Mesenchymal stem cell (in vitro differentiated cells and primary cell): Measurements from ENCODE around the gene CNGA2.

Experiments used
- DNase-seq: peaks from one replicate; pipeline ENCODE4 v3.0.0-alpha.2; 2013
- H2AFZ ChIP-seq: one replicate; pipeline ENCODE4 v1.6.1; 2013; ENCODE audit warnings: low read depth, mild to moderate bottlenecking, control low read depth, inconsistent platforms, low read length, moderate library complexity
- H2AK5ac ChIP-seq: 2 replicates; pipeline ENCODE4 v1.6.1; 2013; ENCODE audit warnings: low read length, moderate library complexity, mild to moderate bottlenecking, inconsistent platforms; ENCODE audit not compliant: severe bottlenecking
- H2BK120ac ChIP-seq: one replicate; pipeline ENCODE4 v1.6.1; 2013; ENCODE audit warnings: low read depth, mild to moderate bottlenecking, inconsistent platforms, low read length, moderate library complexity
- H2BK12ac ChIP-seq, 2 experiments: one replicate each; pipeline ENCODE4 v1.6.1; 2013; ENCODE audit warnings: inconsistent platforms in 2 of 2, low read length in 2 of 2, mild to moderate bottlenecking in 2 of 2, moderate library complexity in 2 of 2, control low read depth in 1 of 2
- H2BK15ac ChIP-seq: one replicate; pipeline ENCODE4 v1.6.1; 2013; ENCODE audit warnings: mild to moderate bottlenecking, low read depth, inconsistent platforms; ENCODE audit not compliant: poor library complexity, severe bottlenecking
- H2BK5ac ChIP-seq: 2 replicates; pipeline ENCODE4 v1.6.1; 2013; ENCODE audit warnings: low read depth, mild to moderate bottlenecking, low read length, control low read depth, inconsistent platforms; ENCODE audit not compliant: poor library complexity, severe bottlenecking
- H3K14ac ChIP-seq, 2 experiments: one replicate each; pipeline ENCODE4 v1.6.1; 2013; ENCODE audit warnings: inconsistent platforms in 2 of 2, low read length in 2 of 2, control low read depth in 1 of 2, mild to moderate bottlenecking in 1 of 2, moderate library complexity in 1 of 2
- H3K18ac ChIP-seq, 2 experiments: one replicate each; pipeline ENCODE4 v1.6.1; 2013; ENCODE audit warnings: inconsistent platforms in 2 of 2, low read length in 2 of 2, control low read depth in 1 of 2, low read depth in 1 of 2, mild to moderate bottlenecking in 1 of 2
- H3K23ac ChIP-seq, 2 experiments: one replicate each; pipeline ENCODE4 v1.6.1; 2013; ENCODE audit warnings: inconsistent platforms in 2 of 2, low read length in 2 of 2, mild to moderate bottlenecking in 2 of 2, moderate library complexity in 2 of 2, control low read depth in 1 of 2
- H3K27ac ChIP-seq: 2 replicates; pipeline ENCODE4 v1.5.1; 2013; ENCODE audit warnings: mild to moderate bottlenecking, moderate library complexity, low read length, control low read depth, inconsistent platforms; ENCODE audit not compliant: poor library complexity, severe bottlenecking
- H3K27me3 ChIP-seq, 2 experiments: 2 replicates each; pipeline versions ENCODE4 v1.6.1 to v1.7.0; 2013; ENCODE audit warnings: low read length in 2 of 2, mild to moderate bottlenecking in 2 of 2, moderate library complexity in 2 of 2, control low read depth in 1 of 2, inconsistent platforms in 1 of 2; ENCODE audit not compliant: control insufficient read depth in 1 of 2, insufficient read depth in 1 of 2
- H3K36me3 ChIP-seq, 2 experiments: 2 replicates each; pipeline versions ENCODE4 v1.6.1 to v1.7.0; 2013; ENCODE audit warnings: low read length in 2 of 2, control low read depth in 1 of 2, inconsistent platforms in 1 of 2, low read depth in 1 of 2, mild to moderate bottlenecking in 1 of 2; ENCODE audit not compliant: insufficient read depth in 2 of 2, control insufficient read depth in 1 of 2
- H3K4ac ChIP-seq, 2 experiments: one replicate each; pipeline ENCODE4 v1.6.1; 2013; ENCODE audit warnings: inconsistent platforms in 2 of 2, low read length in 2 of 2, mild to moderate bottlenecking in 2 of 2, moderate library complexity in 2 of 2, control low read depth in 1 of 2, low read depth in 1 of 2
- H3K4me1 ChIP-seq: 2 replicates; pipeline ENCODE4 v1.6.1; 2013; ENCODE audit warnings: low read depth, low read length, control low read depth; ENCODE audit not compliant: control insufficient read depth, insufficient read depth
- H3K4me2 ChIP-seq: 2 replicates; pipeline ENCODE4 v1.6.1; 2013; ENCODE audit warnings: low read length, mild to moderate bottlenecking, inconsistent platforms; ENCODE audit not compliant: poor library complexity, severe bottlenecking
- H3K4me3 ChIP-seq, 2 experiments: 2 replicates each; pipeline versions ENCODE4 v1.5.1 to v1.7.0; 2013; ENCODE audit warnings: low read length in 2 of 2, mild to moderate bottlenecking in 2 of 2, control low read depth in 1 of 2, low read depth in 1 of 2; ENCODE audit not compliant: insufficient read depth in 1 of 2
- H3K79me1 ChIP-seq: replicated peaks from 2 replicates; pipeline ENCODE4 v1.6.1; 2013; ENCODE audit warnings: mild to moderate bottlenecking, control low read depth, low read length, inconsistent platforms; ENCODE audit not compliant: poor library complexity, severe bottlenecking
- H3K9ac ChIP-seq: 2 replicates; pipeline ENCODE4 v1.7.0; 2013; ENCODE audit warnings: mild to moderate bottlenecking, low read length, moderate library complexity
- H3K9me3 ChIP-seq: 2 replicates; pipeline ENCODE4 v1.7.0; 2013; ENCODE audit warnings: mild to moderate bottlenecking, low read length; ENCODE audit not compliant: control insufficient read depth
- H4K8ac ChIP-seq: one replicate; pipeline ENCODE4 v1.6.1; 2013; ENCODE audit warnings: inconsistent platforms, mild to moderate bottlenecking, low read length, moderate library complexity
- H4K91ac ChIP-seq: one replicate; pipeline ENCODE4 v1.6.1; 2013; ENCODE audit warnings: mild to moderate bottlenecking, low read length, inconsistent platforms
- WGBS: methylation state at CpG from one replicate; pipeline ENCODE4 v1.1.7; 2013; ENCODE audit warnings: mixed read lengths; 5-methylcytosine and 5-hydroxymethylcytosine counted together

Gene CNGA2

GRCh38 chrX:151738751-151739150 is 4.2 kb downstream of the CNGA2 start:
- Histone ChIP-seq H3K9ac (no peak overlapping the region), H2AFZ (no peak overlapping the region), H2AK5ac (no peak overlapping the region), H3K18ac (no peak overlapping the region), H4K8ac (no peak overlapping the region), H3K27ac (no peak overlapping the region), H2BK12ac (no peak overlapping the region), H3K36me3 (no peaks in the 10 kb centered on the region), H2BK120ac (no peak overlapping the region), H3K23ac (no peak overlapping the region), H3K4me3 (no peak overlapping the region), H3K14ac (no peak overlapping the region), H3K4ac (no peak overlapping the region), H2BK5ac (no peak overlapping the region), H3K79me1 (no peaks in the 10 kb centered on the region), H4K91ac (no peak overlapping the region), H3K4me1 (no peaks in the 10 kb centered on the region), H3K9me3 (peaks cover 19% of the 10 kb centered on the region), H3K27me3 (peaks cover 0 to 59% of the 10 kb centered on the region in 2 experiments), H2BK15ac (no peak overlapping the region), H3K4me2 (no peak overlapping the region)
- DNase-seq: no peak
- WGBS: 80% methylated on average over 7 of the region's 7 CpGs

- 60% methylated on average over 3 of the region's 4 CpGs for WGBS
- H3K9me3 ChIP-seq: peaks cover 19% of the 10 kb centered on the region
- no peak for DNase-seq
Measured at GRCh38 chrX:151741606-151742005, 7.1 kb downstream of the CNGA2 start.

GRCh38 chrX:151742311-151742710 is 7.8 kb downstream of the CNGA2 start:
- Histone ChIP-seq H2AK5ac (no peak overlapping the region), H3K4me2 (no peak overlapping the region), H2BK120ac (no peak overlapping the region), H2AFZ (no peak overlapping the region), H3K18ac (no peak overlapping the region), H2BK12ac (no peak overlapping the region), H4K8ac (no peak overlapping the region), H2BK5ac (no peak overlapping the region), H3K4ac (no peak overlapping the region), H3K14ac (no peak overlapping the region), H3K23ac (no peak overlapping the region), H3K27ac (no peak overlapping the region), H3K9ac (no peak overlapping the region), H3K27me3 (peaks cover 0 to 47% of the 10 kb centered on the region in 2 experiments), H4K91ac (no peak overlapping the region), H3K9me3 (peaks cover 19% of the 10 kb centered on the region), H3K4me3 (no peak overlapping the region), H3K36me3 (no peaks in the 10 kb centered on the region), H3K4me1 (no peaks in the 10 kb centered on the region), H2BK15ac (no peak overlapping the region), H3K79me1 (no peaks in the 10 kb centered on the region)
- no peak for DNase-seq
- WGBS: 81% methylated on average over 5 of the region's 5 CpGs

More at GRCh38 chrX:151741606-151742005, 7.1 kb downstream of the CNGA2 start:
- no peak overlapping the region for H3K4me2 ChIP-seq
- no peak overlapping the region for H2BK120ac ChIP-seq
- no peak overlapping the region for H3K23ac ChIP-seq
- H3K4me1 ChIP-seq: no peaks in the 10 kb centered on the region
- H4K91ac ChIP-seq: no peak overlapping the region
- no peak overlapping the region for H2BK12ac ChIP-seq
- H3K9ac ChIP-seq: no peak overlapping the region
- no peak overlapping the region for H4K8ac ChIP-seq
- no peak overlapping the region for H2AK5ac ChIP-seq
- H3K27ac ChIP-seq: no peak overlapping the region
- H3K27me3 ChIP-seq: peaks cover 0 to 50% of the 10 kb centered on the region in 2 experiments
- no peak overlapping the region for H2AFZ ChIP-seq
- no peak overlapping the region for H3K14ac ChIP-seq
- H2BK5ac ChIP-seq: no peak overlapping the region
- no peak overlapping the region for H3K4ac ChIP-seq
- no peaks in the 10 kb centered on the region for H3K36me3 ChIP-seq
- no peaks in the 10 kb centered on the region for H3K79me1 ChIP-seq
- no peak overlapping the region for H3K4me3 ChIP-seq
- H3K18ac ChIP-seq: no peak overlapping the region
- no peak overlapping the region for H2BK15ac ChIP-seq

- Histone ChIP-seq H3K4ac (no peak overlapping the region), H2AFZ (no peak overlapping the region), H4K8ac (no peak overlapping the region), H2BK12ac (no peak overlapping the region), H3K36me3 (no peaks in the 10 kb centered on the region), H3K4me1 (no peaks in the 10 kb centered on the region), H3K23ac (no peak overlapping the region), H3K9me3 (peaks cover 19% of the 10 kb centered on the region), H2BK5ac (no peak overlapping the region), H2BK120ac (no peak overlapping the region), H3K79me1 (no peaks in the 10 kb centered on the region), H2BK15ac (no peak overlapping the region), H2AK5ac (no peak overlapping the region), H3K9ac (no peak overlapping the region), H3K18ac (no peak overlapping the region), H3K27ac (no peak overlapping the region), H3K14ac (no peak overlapping the region), H3K4me2 (no peak overlapping the region), H4K91ac (no peak overlapping the region), H3K27me3 (peaks cover 0 to 43% of the 10 kb centered on the region in 2 experiments), H3K4me3 (no peak overlapping the region)
- WGBS: 90% methylated on average over 21 of the region's 21 CpGs
- DNase-seq: no peak
Measured at GRCh38 chrX:151743651-151744470, 9.3 kb downstream of the CNGA2 start.
